CD4-positive, alpha-beta memory T cell (primary cell): Measurements from ENCODE around the gene GPC6. TPM values are rescaled to one million over a fixed set of nuclear protein-coding genes. Genes with fewer than 3 reads are reported as not detected.

Experiments used
- CTCF ChIA-PET: fragments of 350-600 bp; sonication (Branson Sonifier 250); formaldehyde crosslinking; loops from one replicate; lab custom pipeline; 2021; ENCODE audit warnings: inconsistent platforms; ENCODE audit not compliant: partially characterized antibody; lab: Charles Lee
- POLR2A ChIA-PET: fragments of 350-600 bp; sonication (Branson Sonifier 250); formaldehyde crosslinking; loops from one replicate; lab custom pipeline; 2021; ENCODE audit not compliant: partially characterized antibody; lab: Charles Lee
- DNase-seq, 5 donors: peaks; one replicate each; pipeline versions ENCODE4 v3.0.0 to v3.0.0-alpha.2; 2020 to 2022; ENCODE audit warnings: mixed read lengths in 1 of 5
- H3K27ac ChIP-seq: one replicate; pipeline ENCODE4 v1.7.0; 2013; ENCODE audit warnings: low read depth, low read length
- H3K27me3 ChIP-seq: 2 replicates; pipeline ENCODE4 v1.7.0; 2013; ENCODE audit warnings: mild to moderate bottlenecking, low read length, moderate library complexity; ENCODE audit not compliant: insufficient read depth
- H3K36me3 ChIP-seq: 2 replicates; pipeline ENCODE4 v1.7.0; 2013; ENCODE audit warnings: mild to moderate bottlenecking, low read length, moderate library complexity; ENCODE audit not compliant: insufficient read depth
- H3K4me1 ChIP-seq: 2 replicates; pipeline ENCODE4 v1.7.0; 2013; ENCODE audit warnings: mild to moderate bottlenecking, low read length, moderate library complexity; ENCODE audit not compliant: insufficient read depth
- H3K4me3 ChIP-seq, 2 donors: one replicate each; pipeline ENCODE4 v1.7.0; 2013; ENCODE audit warnings: low read length in 2 of 2, mild to moderate bottlenecking in 1 of 2
- H3K9me3 ChIP-seq, 2 donors: one replicate each; pipeline ENCODE4 v1.7.0; 2013; ENCODE audit warnings: low read length in 2 of 2, control low read depth in 1 of 2; ENCODE audit not compliant: control insufficient read depth in 1 of 2
- H3K27ac Mint-ChIP-seq, 7 donors: one replicate each; pipeline ENCODE4 v1.8.0; 2020 to 2021; ENCODE audit warnings: mixed read lengths in 7 of 7, mild to moderate bottlenecking in 6 of 7, inconsistent platforms in 3 of 7, moderate library complexity in 3 of 7
- H3K27me3 Mint-ChIP-seq, 2 donors: one replicate each; pipeline ENCODE4 v1.8.0; 2020 to 2021; ENCODE audit warnings: mixed read lengths in 2 of 2
- H3K36me3 Mint-ChIP-seq, 2 donors: one replicate each; pipeline ENCODE4 v1.8.0; 2020 to 2021; ENCODE audit warnings: mixed read lengths in 2 of 2, inconsistent platforms in 1 of 2, mild to moderate bottlenecking in 1 of 2
- H3K4me1 Mint-ChIP-seq, 4 donors: one replicate each; pipeline ENCODE4 v1.8.0; 2020 to 2021; ENCODE audit warnings: mixed read lengths in 4 of 4, mild to moderate bottlenecking in 1 of 4
- H3K4me3 Mint-ChIP-seq, 8 donors: one replicate each; pipeline ENCODE4 v1.8.0; 2020 to 2021; ENCODE audit warnings: mixed read lengths in 8 of 8, mild to moderate bottlenecking in 7 of 8, moderate library complexity in 6 of 8, inconsistent platforms in 3 of 8
- H3K9me3 Mint-ChIP-seq, 8 donors: one replicate each; pipeline ENCODE4 v1.8.0; 2020 to 2021; ENCODE audit warnings: mixed read lengths in 8 of 8, mild to moderate bottlenecking in 5 of 8, inconsistent platforms in 3 of 8, moderate library complexity in 1 of 8
- intact Hi-C: fragments of 100-400 bp; cut with micrococcal nuclease; formaldehyde crosslinking; loops from one replicate; pipeline ENCODE4 v1.15.1; 2023
- polyA plus RNA-seq, 2 donors: library from polyadenylated mRNA; unstranded; fragments of 300-500 nt; fragmentation: Illumina TruSeq; gene quantifications; one replicate each; pipeline ENCODE4 v1.2.3, GENCODE V29; 2021
- total RNA-seq, 2 experiments: library from RNA; stranded (reverse); gene quantifications; one replicate each; pipeline ENCODE4 v1.2.3, GENCODE V29; 2021

The GPC6 gene
- total and polyA plus RNA-seq, 4 experiments from 2014 or later, result not detected

DNA sequence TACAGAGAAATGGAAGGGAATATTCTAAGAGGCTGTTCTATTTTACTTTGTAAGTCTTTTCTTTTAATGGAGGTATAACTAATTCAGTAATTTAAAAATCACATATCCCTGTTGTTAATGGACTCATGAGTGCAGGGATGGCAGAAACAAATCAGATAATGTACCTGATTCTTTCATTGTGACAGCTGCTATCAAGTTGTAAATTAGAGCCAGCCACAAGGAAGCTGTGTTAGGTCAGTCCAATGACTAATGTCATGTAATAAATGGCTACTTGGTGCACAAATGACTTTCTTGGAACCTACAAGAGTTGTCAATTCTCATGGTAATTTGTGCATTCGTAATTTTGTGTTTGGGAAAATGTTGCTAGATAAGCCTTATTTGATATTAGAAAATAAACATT lies 806.5 kb downstream of the GPC6 start:
- no peaks in the 10 kb centered on the region for H3K4me1 ChIP-seq
- no peaks in the 10 kb centered on the region for H3K9me3 ChIP-seq
- H3K27me3 Mint-ChIP-seq, result peaks cover 3 to 5% of the 10 kb centered on the region in 2 donors
- intact Hi-C loops, result no loop called here
- peaks cover 0 to 3% (median 0%) of the 10 kb centered on the region in 4 donors for H3K4me1 Mint-ChIP-seq
- H3K4me3 Mint-ChIP-seq, result no peak overlapping the region
- H3K9me3 Mint-ChIP-seq, result peaks cover 0 to 2% (median 0%) of the 10 kb centered on the region in 8 donors
- H3K27me3 ChIP-seq, result no peaks in the 10 kb centered on the region
- H3K36me3 ChIP-seq, result no peaks in the 10 kb centered on the region
- no peak overlapping the region for H3K27ac Mint-ChIP-seq
- no peaks in the 10 kb centered on the region for H3K36me3 Mint-ChIP-seq
- ChIA-PET POLR2A (no interaction called here), CTCF (no interaction called here)
- no peak overlapping the region for H3K27ac ChIP-seq
- H3K4me3 ChIP-seq, result no peak overlapping the region
- no peak for DNase-seq

DNA sequence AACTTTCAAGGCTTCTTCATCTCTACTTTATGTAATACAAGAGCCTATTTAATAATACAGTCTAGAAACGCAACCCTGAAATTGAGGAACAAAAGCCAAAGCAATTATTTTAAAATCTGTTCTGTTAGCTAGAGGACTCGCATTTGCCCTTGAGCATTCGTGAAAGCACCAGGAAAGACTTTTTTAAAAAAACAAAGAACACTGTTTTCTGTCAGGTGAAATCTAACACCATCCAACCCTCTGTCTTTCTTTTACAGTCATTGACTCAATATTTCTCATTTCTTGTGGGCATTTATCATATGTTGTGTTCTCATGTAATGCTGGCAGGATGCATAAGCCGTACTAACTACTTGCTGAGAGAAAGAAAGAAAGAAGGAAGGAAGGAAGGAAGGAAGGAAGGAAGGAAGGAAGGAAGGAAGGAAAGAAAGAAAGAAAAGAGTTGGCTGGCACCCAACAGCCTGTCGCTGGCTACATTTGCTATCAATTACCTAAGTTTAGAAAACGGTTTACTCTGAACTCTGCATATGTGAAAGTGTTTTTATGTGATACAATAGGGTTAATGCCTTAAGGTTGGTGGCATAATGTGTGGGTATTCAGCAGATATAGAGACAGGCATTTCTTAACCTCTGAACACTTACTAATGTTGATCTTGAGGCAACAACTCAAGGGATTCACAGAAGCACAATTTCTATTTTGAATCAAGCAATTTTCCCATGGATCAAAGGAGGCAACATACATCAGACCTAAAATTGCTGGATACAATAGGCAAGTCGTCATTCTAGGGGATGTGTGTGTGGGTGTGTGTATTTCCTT lies 807.4 kb downstream of the GPC6 start:
- no peak overlapping the region for H3K27ac ChIP-seq
- H3K4me1 ChIP-seq, result no peaks in the 10 kb centered on the region
- H3K27me3 Mint-ChIP-seq, result peaks cover 3 to 10% of the 10 kb centered on the region in 2 donors
- H3K9me3 Mint-ChIP-seq, result peaks cover 0 to 2% (median 0%) of the 10 kb centered on the region in 8 donors
- ChIA-PET CTCF (no interaction called here), POLR2A (no interaction called here)
- H3K27ac Mint-ChIP-seq, result no peak overlapping the region
- H3K36me3 ChIP-seq, result no peaks in the 10 kb centered on the region
- no peaks in the 10 kb centered on the region for H3K27me3 ChIP-seq
- H3K4me3 Mint-ChIP-seq, result no peak overlapping the region
- intact Hi-C loops, result no loop called here
- H3K4me3 ChIP-seq, result no peak overlapping the region
- DNase-seq, result no peak
- H3K9me3 ChIP-seq, result no peaks in the 10 kb centered on the region
- H3K36me3 Mint-ChIP-seq, result no peaks in the 10 kb centered on the region
- H3K4me1 Mint-ChIP-seq, result peaks cover 0 to 3% (median 0%) of the 10 kb centered on the region in 4 donors

DNA sequence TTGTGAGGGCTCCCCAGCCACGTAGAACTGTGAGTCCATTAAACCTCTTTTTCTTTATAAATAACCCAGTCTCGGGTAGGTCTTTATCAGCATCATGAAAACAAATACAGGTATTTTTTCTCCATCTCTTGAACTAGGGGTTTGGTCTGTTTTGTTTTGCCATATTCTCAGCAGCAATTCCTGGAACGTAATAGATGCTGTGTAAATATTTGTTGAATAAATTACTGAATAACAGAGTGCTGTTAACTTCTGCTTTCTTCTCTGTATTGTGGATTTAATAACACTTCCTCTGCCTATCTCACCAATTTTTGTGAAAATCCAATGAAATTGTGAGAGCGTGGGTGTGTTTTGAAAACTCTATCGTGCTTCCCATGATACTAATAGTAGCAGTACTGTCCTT lies 823.4 kb downstream of the GPC6 start:
- peaks cover 0 to 3% (median 0%) of the 10 kb centered on the region in 8 donors for H3K9me3 Mint-ChIP-seq
- CTCF ChIA-PET, result no interaction called here
- H3K27ac Mint-ChIP-seq, result peak overlapping the region in 1 of 7 donors; percentile 1

DNA sequence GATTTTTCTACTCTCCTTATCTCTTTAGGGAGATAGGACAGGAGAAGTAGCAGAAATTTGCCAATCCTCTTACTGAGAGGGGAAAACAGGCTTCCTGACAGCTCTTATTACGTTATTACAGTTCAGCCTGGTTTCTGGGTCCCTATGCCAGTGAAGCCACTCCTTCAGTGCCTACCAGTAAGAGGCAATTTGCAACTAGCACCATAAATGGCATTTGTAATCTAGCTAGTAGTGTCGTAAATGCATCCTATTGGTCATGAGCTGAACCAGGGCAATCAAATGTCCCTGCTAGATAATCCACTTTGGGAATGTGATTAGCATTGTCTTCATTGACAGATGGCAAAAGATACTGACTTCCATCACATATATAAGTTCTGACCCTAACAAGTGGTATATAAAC lies 824.1 kb downstream of the GPC6 start:
- Mint-ChIP-seq H3K4me3 (no peak overlapping the region), H3K36me3 (no peaks in the 10 kb centered on the region), H3K9me3 (peaks cover 0 to 3% (median 0%) of the 10 kb centered on the region in 8 donors), H3K27me3 (peaks cover 0 to 15% of the 10 kb centered on the region in 2 donors), H3K27ac (no peak overlapping the region), H3K4me1 (peaks cover 0 to 2% (median 0%) of the 10 kb centered on the region in 4 donors)
- no peak for DNase-seq
- Histone ChIP-seq H3K27ac (no peak overlapping the region), H3K36me3 (no peaks in the 10 kb centered on the region), H3K4me3 (no peak overlapping the region), H3K27me3 (no peaks in the 10 kb centered on the region), H3K4me1 (no peaks in the 10 kb centered on the region), H3K9me3 (no peaks in the 10 kb centered on the region)
- ChIA-PET POLR2A (no interaction called here), CTCF (no interaction called here)
- intact Hi-C loops, result no loop called here

More for the DNA sequence above, 823.4 kb downstream of the GPC6 start:
- no peak overlapping the region for H3K27ac ChIP-seq
- H3K4me3 Mint-ChIP-seq, result no peak overlapping the region
- H3K4me1 Mint-ChIP-seq, result peaks cover 0 to 2% (median 0%) of the 10 kb centered on the region in 4 donors
- no peaks in the 10 kb centered on the region for H3K36me3 Mint-ChIP-seq
- no peaks in the 10 kb centered on the region for H3K27me3 ChIP-seq
- POLR2A ChIA-PET, result no interaction called here
- intact Hi-C loops, result no loop called here
- H3K4me1 ChIP-seq, result no peaks in the 10 kb centered on the region
- H3K36me3 ChIP-seq, result no peaks in the 10 kb centered on the region
- H3K9me3 ChIP-seq, result no peaks in the 10 kb centered on the region
- no peak for DNase-seq
- no peak overlapping the region for H3K4me3 ChIP-seq
- H3K27me3 Mint-ChIP-seq, result peaks cover 0 to 15% of the 10 kb centered on the region in 2 donors

DNA sequence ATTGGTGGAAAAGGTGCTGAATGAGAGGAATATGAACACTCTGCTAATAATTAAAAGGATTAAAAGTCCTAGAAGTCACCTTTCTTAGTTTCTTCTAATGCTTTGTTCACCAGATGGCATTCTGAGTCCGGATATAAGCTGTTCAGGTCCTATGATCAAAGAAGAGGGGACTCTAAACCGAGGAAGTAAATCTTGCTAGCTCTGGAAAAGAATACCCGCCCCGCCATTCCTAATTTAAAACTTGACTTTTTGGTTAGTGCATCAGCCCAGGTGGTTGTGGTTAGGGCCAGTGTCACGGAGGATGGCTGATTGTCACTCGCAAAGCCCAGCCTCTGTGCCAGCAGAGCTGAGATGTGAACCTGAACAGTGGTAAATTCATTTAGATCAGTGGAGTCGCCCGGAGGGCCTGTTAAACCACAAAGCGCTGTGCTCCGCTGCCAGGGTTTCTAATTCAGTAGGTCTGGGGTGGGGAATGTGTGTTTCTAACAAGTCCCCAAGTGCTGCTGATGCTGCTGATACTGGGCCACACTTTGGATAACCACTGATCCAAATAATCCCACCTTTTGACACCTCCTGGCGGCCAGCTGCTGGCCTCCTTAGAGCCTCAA lies 827.5 kb downstream of the GPC6 start:
- intact Hi-C loops, result no loop called here
- Mint-ChIP-seq H3K27ac (no peak overlapping the region), H3K9me3 (peaks cover 0 to 3% (median 0%) of the 10 kb centered on the region in 8 donors), H3K27me3 (peaks cover 0 to 15% of the 10 kb centered on the region in 2 donors), H3K4me3 (no peak overlapping the region), H3K36me3 (no peaks in the 10 kb centered on the region), H3K4me1 (peaks cover 0 to 2% (median 0%) of the 10 kb centered on the region in 4 donors)
- H3K4me3 ChIP-seq, result no peak overlapping the region
- no peak for DNase-seq
- H3K36me3 ChIP-seq, result no peaks in the 10 kb centered on the region
- no peaks in the 10 kb centered on the region for H3K4me1 ChIP-seq
- ChIA-PET CTCF (interaction anchor here (0.6 to 1.9 kb wide), 3 partner anchors 291 to 1484 kb away, joined by 3 to 5 read pairs (median 4); no protein-coding TSS in a partner anchor), POLR2A (no interaction called here)
- H3K27me3 ChIP-seq, result no peaks in the 10 kb centered on the region
- H3K9me3 ChIP-seq, result no peaks in the 10 kb centered on the region
- H3K27ac ChIP-seq, result no peak overlapping the region

DNA sequence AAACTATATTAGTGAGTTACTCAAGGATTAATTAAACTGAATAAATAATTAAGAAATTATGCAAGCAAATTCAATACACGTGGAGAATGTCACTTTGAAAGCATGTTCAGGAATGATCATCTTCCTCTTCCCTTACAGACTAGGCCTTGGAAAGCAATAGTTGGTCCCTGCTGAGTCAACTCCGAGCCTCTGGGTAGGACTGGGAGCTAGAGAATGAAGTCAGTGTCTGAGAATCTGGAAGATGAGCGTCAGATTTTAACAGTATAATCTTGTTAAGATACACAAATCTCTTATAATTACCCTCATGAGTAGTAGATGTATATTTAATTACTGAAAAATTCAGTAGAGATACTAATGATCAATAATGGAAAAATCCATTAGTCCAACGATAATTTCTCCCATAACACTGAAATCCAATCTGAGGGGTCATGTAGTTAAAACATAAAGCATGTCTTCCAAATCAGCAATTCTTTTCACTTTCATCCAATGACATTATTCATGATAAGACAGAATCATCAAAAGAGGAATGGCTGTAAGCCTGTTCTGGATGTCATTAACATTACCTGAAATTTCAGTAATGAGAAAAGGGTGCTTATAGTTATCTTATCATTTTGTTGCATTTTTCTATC lies 829.9 kb downstream of the GPC6 start:
- no peaks in the 10 kb centered on the region for H3K4me1 Mint-ChIP-seq
- no peaks in the 10 kb centered on the region for H3K4me1 ChIP-seq
- intact Hi-C loops, result no loop called here
- H3K27me3 ChIP-seq, result no peaks in the 10 kb centered on the region
- peaks cover 0 to 10% of the 10 kb centered on the region in 2 donors for H3K27me3 Mint-ChIP-seq
- H3K27ac ChIP-seq, result no peak overlapping the region
- H3K9me3 ChIP-seq, result no peaks in the 10 kb centered on the region
- H3K4me3 Mint-ChIP-seq, result no peak overlapping the region
- no peak for DNase-seq
- ChIA-PET CTCF (no interaction called here), POLR2A (no interaction called here)
- H3K27ac Mint-ChIP-seq, result no peak overlapping the region
- H3K9me3 Mint-ChIP-seq, result no peaks in the 10 kb centered on the region
- no peaks in the 10 kb centered on the region for H3K36me3 Mint-ChIP-seq
- H3K4me3 ChIP-seq, result no peak overlapping the region
- H3K36me3 ChIP-seq, result no peaks in the 10 kb centered on the region

DNA sequence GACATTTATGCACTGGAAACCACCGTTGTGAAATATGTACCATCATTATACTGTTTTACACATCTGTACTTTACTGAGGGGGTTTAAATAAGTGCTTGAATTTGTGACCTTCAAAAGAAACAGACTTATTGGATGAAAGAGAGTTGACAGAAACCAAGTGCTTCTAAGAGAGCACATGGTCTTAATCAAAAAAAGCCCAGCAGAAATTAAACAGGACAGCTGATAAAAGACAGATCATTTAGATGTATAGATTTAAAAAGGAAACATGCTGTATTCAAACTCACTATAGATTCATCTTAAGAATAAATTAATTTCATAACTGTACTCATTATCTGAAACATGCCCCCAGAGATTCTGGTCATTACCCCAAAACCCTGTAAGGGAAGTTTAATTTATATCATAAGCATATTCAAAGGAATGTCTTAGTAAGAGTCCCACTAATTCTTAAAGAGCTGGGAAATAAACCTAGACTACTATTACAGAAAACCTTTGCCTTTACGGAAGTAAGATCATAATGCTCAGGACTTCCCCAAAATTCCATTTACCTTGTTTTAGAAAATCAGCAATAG lies 831.1 kb downstream of the GPC6 start:
- ChIA-PET CTCF (no interaction called here), POLR2A (no interaction called here)
- H3K4me1 Mint-ChIP-seq, result no peaks in the 10 kb centered on the region

More for the DNA sequence above, 831.1 kb downstream of the GPC6 start:
- Mint-ChIP-seq H3K36me3 (no peaks in the 10 kb centered on the region), H3K27me3 (peaks cover 0 to 7% of the 10 kb centered on the region in 2 donors), H3K27ac (no peak overlapping the region), H3K4me3 (no peak overlapping the region), H3K9me3 (no peaks in the 10 kb centered on the region)
- H3K27me3 ChIP-seq, result no peaks in the 10 kb centered on the region
- DNase-seq, result no peak
- no peaks in the 10 kb centered on the region for H3K4me1 ChIP-seq
- no peaks in the 10 kb centered on the region for H3K9me3 ChIP-seq
- intact Hi-C loops, result no loop called here
- no peaks in the 10 kb centered on the region for H3K36me3 ChIP-seq
- H3K4me3 ChIP-seq, result no peak overlapping the region
- H3K27ac ChIP-seq, result no peak overlapping the region
